AG04450 (cell line): ENCODE measurements around the gene FCGR3B. TPM values are rescaled to one million over a fixed set of nuclear protein-coding genes. Genes with fewer than 3 reads are reported as not detected.
A peak's percentile ranks its signal among the peaks of the same experiment; 100 is the strongest.
"Not testable (repeated sequence)": the region's sequence is repeated elsewhere in the genome, so short reads cannot be mapped to it uniquely, and the experiment has no call there.

Experiments used
- CTCF ChIA-PET: fragments of 300-600, 350-600 bp; formaldehyde crosslinking; extraction: SDS; loops from one replicate; lab custom pipeline; 2022; ENCODE audit warnings: antibody characterized with exemption, inconsistent platforms; lab: Charles Lee
- POLR2A ChIA-PET: fragments of 350-600 bp; formaldehyde crosslinking; extraction: SDS; loops from one replicate; lab custom pipeline; 2021; ENCODE audit warnings: antibody characterized with exemption, inconsistent platforms; lab: Yijun Ruan, JAX
- DNase-seq: peaks from one replicate; pipeline ENCODE4 v3.0.0-alpha.2; 2011; ENCODE audit warnings: low read depth, low spot score
- H3K27ac ChIP-seq: one replicate; pipeline ENCODE4 v1.5.1; 2012; ENCODE audit warnings: low read depth, low read length, control low read depth
- H3K27me3 ChIP-seq: one replicate; pipeline ENCODE4 v1.6.0; 2012; ENCODE audit warnings: low read length; ENCODE audit not compliant: control insufficient read depth, insufficient read depth
- H3K4me3 ChIP-seq: 2 replicates; pipeline ENCODE4 v1.5.1; 2011; ENCODE audit warnings: mild to moderate bottlenecking, low read depth, low read length, control low read depth
- H3K9me3 ChIP-seq: 2 replicates; pipeline ENCODE4 v1.5.1; 2012; ENCODE audit warnings: low read length; ENCODE audit not compliant: control insufficient read depth, insufficient read depth
- polyA plus RNA-seq: library from polyadenylated mRNA; depleted of rRNA; stranded (reverse); fragments of >200 nt; gene quantifications from 2 replicates; pipeline ENCODE4 v1.2.3, GENCODE V29; 2011

Gene FCGR3B
- polyA plus RNA-seq, 1 experiment, result not detected

DNA sequence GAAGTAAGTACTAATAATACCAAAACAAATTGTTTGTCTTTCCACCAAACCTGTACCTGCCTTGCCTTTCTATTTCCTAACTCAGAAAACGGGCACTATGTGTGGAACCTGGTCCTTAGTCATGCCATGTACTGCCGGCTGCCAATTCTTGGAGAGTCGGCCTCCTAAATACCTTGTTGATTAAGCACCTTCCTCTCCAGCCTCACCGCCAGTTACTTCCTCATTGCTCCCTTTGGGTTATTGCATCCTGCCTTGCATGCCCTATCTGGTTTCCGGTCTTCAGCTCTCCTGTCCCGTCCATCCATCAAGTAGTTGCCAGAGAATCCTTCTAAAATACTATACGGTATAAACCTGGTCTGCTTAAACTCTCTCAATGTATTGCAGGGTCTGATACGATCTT lies 8.9 kb downstream of the FCGR3B start:
- H3K27ac ChIP-seq, DNase-seq, H3K9me3 ChIP-seq, POLR2A ChIA-PET, H3K4me3 ChIP-seq, H3K27me3 ChIP-seq: not testable (repeated sequence)
- CTCF ChIA-PET, result interaction anchor here (1.6 kb wide), 1 partner anchor 135 kb away, joined by 5 read pairs; no protein-coding TSS in a partner anchor

GRCh38 chr1:161621181-161622000 lies 9.6 kb downstream of the FCGR3B start:
- DNase-seq, result peak; percentile 39
- H3K27ac ChIP-seq, H3K9me3 ChIP-seq, H3K27me3 ChIP-seq, POLR2A ChIA-PET: not testable (repeated sequence)
- CTCF ChIA-PET, result interaction anchor here (1.6 kb wide), 1 partner anchor 134 kb away, joined by 5 read pairs; no protein-coding TSS in a partner anchor
- peak overlapping the region; percentile 68 for H3K4me3 ChIP-seq

- H3K27ac ChIP-seq, H3K27me3 ChIP-seq, DNase-seq, H3K9me3 ChIP-seq, POLR2A ChIA-PET, CTCF ChIA-PET, H3K4me3 ChIP-seq: not testable (repeated sequence)
Observed at GRCh38 chr1:161620399-161620798, 10.6 kb downstream of the FCGR3B start.

DNA sequence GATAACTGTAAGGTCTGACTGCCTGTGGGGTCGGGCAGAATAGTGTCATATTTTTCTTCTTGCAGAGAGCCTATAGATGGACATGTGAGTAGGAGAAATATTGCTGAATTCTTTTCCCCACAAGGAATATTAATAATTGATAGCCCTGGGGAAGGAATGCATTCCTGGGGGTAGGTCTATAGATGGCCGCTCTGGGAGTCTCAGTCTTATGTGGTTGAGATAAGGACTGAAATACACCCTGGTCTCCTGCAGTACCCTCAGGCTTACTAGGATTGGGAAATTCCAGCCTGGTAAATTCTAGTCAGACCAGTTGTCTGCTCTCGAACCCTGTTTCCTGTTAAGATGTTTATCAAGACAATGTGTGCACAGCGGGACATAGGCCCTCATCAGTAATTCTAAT lies 12.5 kb downstream of the FCGR3B start:
- H3K4me3 ChIP-seq, DNase-seq, POLR2A ChIA-PET, H3K27me3 ChIP-seq, CTCF ChIA-PET, H3K27ac ChIP-seq, H3K9me3 ChIP-seq: not testable (repeated sequence)

GRCh38 chr1:161616417-161616816 lies 14.6 kb downstream of the FCGR3B start:
- CTCF ChIA-PET, H3K27ac ChIP-seq, H3K4me3 ChIP-seq, POLR2A ChIA-PET, DNase-seq, H3K27me3 ChIP-seq, H3K9me3 ChIP-seq: not testable (repeated sequence)

- H3K9me3 ChIP-seq, H3K27me3 ChIP-seq, DNase-seq, CTCF ChIA-PET, POLR2A ChIA-PET: not testable (repeated sequence)
- H3K27ac ChIP-seq, result peak overlapping the region; percentile 82
- H3K4me3 ChIP-seq, result peak overlapping the region; percentile 38
Observed at GRCh38 chr1:161613142-161613514, 17.8 kb downstream of the FCGR3B start.

DNA sequence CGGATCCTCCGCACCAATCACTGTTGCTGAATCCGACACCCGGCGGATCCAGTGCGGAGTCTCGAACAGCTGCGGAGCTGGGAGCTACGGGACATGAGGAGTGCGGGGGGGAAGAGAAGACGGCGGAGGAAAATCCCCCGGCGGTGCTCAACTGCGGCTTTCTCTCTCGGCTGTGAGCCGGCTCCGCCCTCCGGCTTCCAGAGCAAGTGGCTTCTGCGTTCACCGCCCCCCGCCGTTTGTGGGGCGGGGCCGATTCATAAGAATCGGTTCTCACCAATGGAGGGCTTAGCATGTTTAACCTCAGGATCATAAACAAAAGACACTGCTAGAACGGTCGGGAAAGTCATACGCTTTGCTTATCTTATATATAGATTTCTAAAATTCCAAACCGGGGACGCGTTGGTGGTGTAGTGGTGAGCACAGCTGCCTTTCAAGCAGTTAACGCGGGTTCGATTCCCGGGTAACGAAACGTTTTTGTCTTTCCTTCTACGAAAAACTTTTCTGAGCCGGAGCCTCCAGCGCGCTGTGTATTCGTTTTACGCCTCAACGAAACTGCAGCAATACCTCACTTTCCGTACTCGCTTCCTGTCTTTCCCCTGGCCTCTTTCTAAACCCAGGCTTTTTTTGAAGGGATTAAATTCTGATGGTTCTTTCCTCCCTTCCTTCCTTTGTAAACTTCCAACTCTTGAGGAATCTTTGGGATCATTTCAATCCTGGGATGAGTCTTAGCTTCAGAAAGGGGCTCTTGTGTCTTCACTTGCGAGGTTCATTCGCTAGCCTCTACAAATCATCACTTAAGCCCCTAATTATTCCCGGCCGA lies 18.4 kb downstream of the FCGR3B start:
- Histone ChIP-seq H3K4me3 (peak overlapping the region; percentile 62), H3K27ac (peak overlapping the region; percentile 82)
- POLR2A ChIA-PET, CTCF ChIA-PET, H3K27me3 ChIP-seq, H3K9me3 ChIP-seq: not testable (repeated sequence)
- DNase-seq, result peak; percentile 95

DNA sequence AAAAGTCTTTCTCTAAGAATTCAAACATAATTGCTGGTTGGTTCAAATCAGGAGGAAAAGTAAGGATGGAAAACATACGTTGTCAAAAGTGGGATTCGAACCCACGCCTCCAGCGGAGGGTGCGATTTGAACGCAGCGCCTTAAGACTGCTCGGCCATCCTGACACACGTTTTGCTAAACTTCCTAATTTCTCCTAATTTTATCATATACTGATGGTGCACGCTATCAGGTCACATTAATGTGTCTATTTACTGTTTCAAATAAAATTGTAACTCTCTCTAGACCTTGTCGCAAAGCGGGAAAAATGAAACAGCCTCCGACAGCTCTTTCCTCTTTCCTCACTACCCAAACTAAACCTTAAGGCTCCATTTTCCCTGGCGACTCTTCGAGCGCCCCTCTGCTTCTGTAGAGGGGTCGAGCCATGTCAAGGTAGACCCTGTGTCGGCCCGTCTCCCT lies 19.1 kb downstream of the FCGR3B start:
- CTCF ChIA-PET, result interaction anchor here (0.7 kb wide), 1 partner anchor 150 kb away, joined by 4 read pairs; no protein-coding TSS in a partner anchor
- H3K27me3 ChIP-seq, H3K9me3 ChIP-seq, DNase-seq, POLR2A ChIA-PET: not testable (repeated sequence)
- peak overlapping the region; percentile 61 for H3K27ac ChIP-seq
- H3K4me3 ChIP-seq, result peak overlapping the region; percentile 62

GRCh38 chr1:161610198-161610597 lies 20.8 kb downstream of the FCGR3B start:
- POLR2A ChIA-PET, CTCF ChIA-PET, H3K4me3 ChIP-seq, DNase-seq, H3K9me3 ChIP-seq, H3K27ac ChIP-seq, H3K27me3 ChIP-seq: not testable (repeated sequence)

- CTCF ChIA-PET, H3K4me3 ChIP-seq, POLR2A ChIA-PET, DNase-seq, H3K9me3 ChIP-seq, H3K27ac ChIP-seq, H3K27me3 ChIP-seq: not testable (repeated sequence)
Observed at GRCh38 chr1:161606541-161607336, 24.2 kb downstream of the FCGR3B start.
